Esophagus squamous epithelium (tissue), 5 donors: Measurements from ENCODE around the gene BMP5. TPM values are rescaled to one million over a fixed set of nuclear protein-coding genes. Genes with fewer than 3 reads are reported as not detected.

Experiments used
- DNase-seq: peaks from one replicate; lab custom pipeline; 2025; lab: John Stamatoyannopoulos, UW
- H3K27ac ChIP-seq, 4 donors: fragments of 200-600 bp; sonication (generic); one replicate each; pipeline ENCODE4 v1.5.1; 2016 to 2019; ENCODE audit warnings: mild to moderate bottlenecking in 1 of 4
- H3K27me3 ChIP-seq, 4 donors: fragments of 200-600 bp; sonication (generic); 1 replicate in 3 of 4; 2 replicates in 1 of 4; pipeline versions ENCODE4 v1.5.1 to v1.6.0; 2017 to 2021; ENCODE audit warnings: antibody characterized with exemption in 1 of 4
- H3K36me3 ChIP-seq, 3 donors: fragments of 200-600 bp; sonication (generic); one replicate each; pipeline ENCODE4 v1.5.1; 2016 to 2019
- H3K4me1 ChIP-seq, 3 donors: fragments of 200-600 bp; sonication (generic); one replicate each; pipeline ENCODE4 v1.5.1; 2017 to 2019
- H3K4me3 ChIP-seq, 4 donors: fragments of 200-600 bp; sonication (generic); 1 replicate in 3 of 4; 2 replicates in 1 of 4; pipeline ENCODE4 v1.5.1; 2016 to 2019; ENCODE audit warnings: mild to moderate bottlenecking in 2 of 4, moderate library complexity in 1 of 4
- H3K9me3 ChIP-seq, 3 donors: fragments of 200-600 bp; sonication (generic); one replicate each; pipeline ENCODE4 v1.5.1; 2016 to 2019
- CTCF ChIP-seq, 6 experiments: fragments of 450-650 bp in 4 of 6; fragments of 200-600 bp in 2 of 6; sonication (generic) in 2 of 6; IDR thresholded peaks; one replicate each; pipeline ENCODE4 v1.5.1; 2016 to 2019; ENCODE audit warnings: antibody characterized with exemption in 6 of 6, mild to moderate bottlenecking in 4 of 6, moderate library complexity in 4 of 6
- POLR2A ChIP-seq, 4 donors: fragments of 450-650 bp; IDR thresholded peaks; one replicate each; pipeline ENCODE4 v1.6.1; 2017; ENCODE audit warnings: antibody characterized with exemption in 4 of 4, mild to moderate bottlenecking in 4 of 4, moderate library complexity in 3 of 4
- WGBS, 2 donors: methylation state at CpG; one replicate each; pipeline ENCODE4 v1.1.5; 2018; 5-methylcytosine and 5-hydroxymethylcytosine counted together
- intact Hi-C: fragments of 100-400 bp; cut with DNase I; formaldehyde crosslinking; loops from one replicate; pipeline ENCODE4 v1.15.0; 2022
- total RNA-seq, 4 donors: library from RNA; depleted of rRNA; stranded (reverse); fragments of >200 nt; gene quantifications; one replicate each; pipeline ENCODE4 v1.1.0, GENCODE V29; 2016
- donor health status: DM: yes; HTN: yes; CAD: no.

BMP5 gene
- total RNA-seq, 4 donors from 2014 or later, result 0.04 to 0.26 (median 0.15) TPM

GRCh38 chr6:55835220-55835619 lies 40.2 kb downstream of the BMP5 start:
- H3K36me3 ChIP-seq, result no peaks in the 10 kb centered on the region
- no peak for DNase-seq
- TF ChIP-seq CTCF (IDR thresholded peaks at IDR 0.05) (no peak), POLR2A (IDR thresholded peaks at IDR 0.05) (no peak)
- H3K27me3 ChIP-seq, result no peaks in the 10 kb centered on the region
- H3K9me3 ChIP-seq, result no peaks in the 10 kb centered on the region
- H3K4me1 ChIP-seq, result no peaks in the 10 kb centered on the region
- intact Hi-C loops, result no loop called here
- no peak overlapping the region for H3K4me3 ChIP-seq
- H3K27ac ChIP-seq, result no peak overlapping the region
- WGBS, 2 donors, result 71 to 83% methylated on average over 1 of the region's 1 CpG

- Histone ChIP-seq H3K4me1 (no peaks in the 10 kb centered on the region), H3K9me3 (no peaks in the 10 kb centered on the region), H3K36me3 (no peaks in the 10 kb centered on the region), H3K4me3 (no peak overlapping the region), H3K27ac (no peak overlapping the region), H3K27me3 (no peaks in the 10 kb centered on the region)
- intact Hi-C loops, result no loop called here
- WGBS, 2 donors, result 59 to 65% methylated on average over 2 of the region's 2 CpGs
- DNase-seq, result no peak
- TF ChIP-seq CTCF (IDR thresholded peaks at IDR 0.05), result no peak
- no peak for TF ChIP-seq POLR2A (IDR thresholded peaks at IDR 0.05)
These were observed 42.1 kb downstream of the BMP5 start for GRCh38 chr6:55833284-55833683.

GRCh38 chr6:55827818-55828522 lies 47.4 kb downstream of the BMP5 start:
- Histone ChIP-seq H3K36me3 (no peaks in the 10 kb centered on the region), H3K27ac (no peak overlapping the region), H3K4me1 (peaks cover 0 to 7% (median 0%) of the 10 kb centered on the region in 3 donors), H3K9me3 (no peaks in the 10 kb centered on the region), H3K27me3 (no peaks in the 10 kb centered on the region), H3K4me3 (no peak overlapping the region)
- no peak for TF ChIP-seq POLR2A (IDR thresholded peaks at IDR 0.05)
- no peak for TF ChIP-seq CTCF (IDR thresholded peaks at IDR 0.05)
- intact Hi-C loops, result no loop called here
- DNase-seq, result no peak

GRCh38 chr6:55826941-55827340 lies 48.4 kb downstream of the BMP5 start:
- intact Hi-C loops, result no loop called here
- WGBS, 2 donors, result 32 to 36% methylated on average over 1 of the region's 1 CpG
- no peak for DNase-seq
- no peaks in the 10 kb centered on the region for H3K27me3 ChIP-seq
- peaks cover 0 to 7% (median 0%) of the 10 kb centered on the region in 3 donors for H3K4me1 ChIP-seq
- no peak for TF ChIP-seq POLR2A (IDR thresholded peaks at IDR 0.05)
- no peak for TF ChIP-seq CTCF (IDR thresholded peaks at IDR 0.05)
- H3K36me3 ChIP-seq, result no peaks in the 10 kb centered on the region
- H3K4me3 ChIP-seq, result no peak overlapping the region
- no peak overlapping the region for H3K27ac ChIP-seq
- H3K9me3 ChIP-seq, result no peaks in the 10 kb centered on the region

- no peak for DNase-seq
- no peaks in the 10 kb centered on the region for H3K36me3 ChIP-seq
- H3K9me3 ChIP-seq, result no peaks in the 10 kb centered on the region
- H3K4me3 ChIP-seq, result no peak overlapping the region
- H3K4me1 ChIP-seq, result peaks cover 0 to 7% (median 0%) of the 10 kb centered on the region in 3 donors
- intact Hi-C loops, result no loop called here
- no peak overlapping the region for H3K27ac ChIP-seq
- H3K27me3 ChIP-seq, result no peaks in the 10 kb centered on the region
- TF ChIP-seq CTCF (IDR thresholded peaks at IDR 0.05), result no peak
- no peak for TF ChIP-seq POLR2A (IDR thresholded peaks at IDR 0.05)
These were observed 49.9 kb downstream of the BMP5 start for GRCh38 chr6:55825402-55826051.
